ENCODE measurements around the gene PKNOX1. TPM values are rescaled to one million over a fixed set of nuclear protein-coding genes. Genes with fewer than 3 reads are reported as not detected.
A peak's percentile ranks its signal among the peaks of the same experiment; 100 is the strongest.
"Not testable (repeated sequence)": the region's sequence is repeated elsewhere in the genome, so short reads cannot be mapped to it uniquely, and the experiment has no call there.

Gene PKNOX1
- polyA plus RNA-seq, 3 donors: 9.2 to 11.8 (median 9.9) TPM

GRCh38 chr21:42933137-42933970 is 41.0 kb upstream of the PKNOX1 start:
- H3K27ac Mint-ChIP-seq: peak overlapping the region in 2 of 7 donors; percentile 5 to 76
- H2AFZ ChIP-seq (ENCODE audit: insufficient read depth, low read depth, low read length, poor library complexity, severe bottlenecking); H3K27ac ChIP-seq (ENCODE audit: low read depth in 1 of 2, low read length in 2 of 2); intact Hi-C loops (cut with micrococcal nuclease); H3K36me3 Mint-ChIP-seq; H3K36me3 ChIP-seq (replicated peaks in 1 of 2; ENCODE audit: control insufficient read depth in 1 of 2, insufficient read depth in 2 of 2, low read length in 2 of 2); H3K27me3 ChIP-seq (ENCODE audit: control insufficient read depth in 2 of 2, insufficient read depth in 2 of 2, low read length in 2 of 2); H3K27me3 Mint-ChIP-seq (ENCODE audit: low read depth in 3 of 3); H3K4me1 ChIP-seq (ENCODE audit: control insufficient read depth in 1 of 2, insufficient read depth in 2 of 2, low read length in 2 of 2); H3K9ac ChIP-seq (ENCODE audit: insufficient read depth, low read length, poor library complexity, severe bottlenecking); H3K9me3 Mint-ChIP-seq; H4K20me1 ChIP-seq (ENCODE audit: insufficient read depth, low read length); H3K79me2 ChIP-seq (ENCODE audit: insufficient read depth, low read length); H3K4me2 ChIP-seq (replicated peaks; ENCODE audit: extremely low read depth, low read length, poor library complexity, severe bottlenecking); H3K4me3 ChIP-seq (replicated peaks in 1 of 3; ENCODE audit: low read depth in 2 of 3, low read length in 3 of 3); DNase-seq; H3K9me3 ChIP-seq (replicated peaks in 1 of 2; ENCODE audit: control insufficient read depth in 1 of 2, insufficient read depth in 1 of 2, low read length in 2 of 2); H3K4me1 Mint-ChIP-seq; H3K4me3 Mint-ChIP-seq: not testable (repeated sequence)
- WGBS (ENCODE audit: insufficient coverage): 87% methylated on average over 2 of the region's 9 CpGs

GRCh38 chr21:42933973-42934372 is 40.4 kb upstream of the PKNOX1 start:
- WGBS (ENCODE audit: insufficient coverage): 67% methylated on average over 3 of the region's 12 CpGs
- H3K9me3 Mint-ChIP-seq; H3K9ac ChIP-seq (ENCODE audit: insufficient read depth, low read length, poor library complexity, severe bottlenecking); DNase-seq; intact Hi-C loops (cut with micrococcal nuclease); H3K4me3 Mint-ChIP-seq; H3K79me2 ChIP-seq (ENCODE audit: insufficient read depth, low read length); H3K36me3 ChIP-seq (replicated peaks in 1 of 2; ENCODE audit: control insufficient read depth in 1 of 2, insufficient read depth in 2 of 2, low read length in 2 of 2); H3K36me3 Mint-ChIP-seq; H2AFZ ChIP-seq (ENCODE audit: insufficient read depth, low read depth, low read length, poor library complexity, severe bottlenecking); H3K27ac ChIP-seq (ENCODE audit: low read depth in 1 of 2, low read length in 2 of 2); H3K4me2 ChIP-seq (replicated peaks; ENCODE audit: extremely low read depth, low read length, poor library complexity, severe bottlenecking); H3K9me3 ChIP-seq (replicated peaks in 1 of 2; ENCODE audit: control insufficient read depth in 1 of 2, insufficient read depth in 1 of 2, low read length in 2 of 2); H3K27me3 Mint-ChIP-seq (ENCODE audit: low read depth in 3 of 3); H3K4me1 ChIP-seq (ENCODE audit: control insufficient read depth in 1 of 2, insufficient read depth in 2 of 2, low read length in 2 of 2); H3K27ac Mint-ChIP-seq; H4K20me1 ChIP-seq (ENCODE audit: insufficient read depth, low read length); H3K4me3 ChIP-seq (replicated peaks in 1 of 3; ENCODE audit: low read depth in 2 of 3, low read length in 3 of 3); H3K27me3 ChIP-seq (ENCODE audit: control insufficient read depth in 2 of 2, insufficient read depth in 2 of 2, low read length in 2 of 2); H3K4me1 Mint-ChIP-seq: not testable (repeated sequence)

- H3K4me1 Mint-ChIP-seq: peaks cover 17% of the 10 kb centered on the region
- H3K27me3 ChIP-seq (ENCODE audit: control insufficient read depth in 2 of 2, insufficient read depth in 2 of 2, low read length in 2 of 2); H3K27me3 Mint-ChIP-seq (ENCODE audit: low read depth in 3 of 3); H3K4me3 ChIP-seq (replicated peaks in 1 of 3; ENCODE audit: low read depth in 2 of 3, low read length in 3 of 3); DNase-seq; H3K36me3 ChIP-seq (replicated peaks in 1 of 2; ENCODE audit: control insufficient read depth in 1 of 2, insufficient read depth in 2 of 2, low read length in 2 of 2); H4K20me1 ChIP-seq (ENCODE audit: insufficient read depth, low read length); intact Hi-C loops (cut with micrococcal nuclease); H3K36me3 Mint-ChIP-seq; H3K79me2 ChIP-seq (ENCODE audit: insufficient read depth, low read length); H3K4me2 ChIP-seq (replicated peaks; ENCODE audit: extremely low read depth, low read length, poor library complexity, severe bottlenecking); H3K9me3 ChIP-seq (replicated peaks in 1 of 2; ENCODE audit: control insufficient read depth in 1 of 2, insufficient read depth in 1 of 2, low read length in 2 of 2); H3K4me3 Mint-ChIP-seq; H3K27ac Mint-ChIP-seq; H3K9ac ChIP-seq (ENCODE audit: insufficient read depth, low read length, poor library complexity, severe bottlenecking); H3K4me1 ChIP-seq (ENCODE audit: control insufficient read depth in 1 of 2, insufficient read depth in 2 of 2, low read length in 2 of 2); H2AFZ ChIP-seq (ENCODE audit: insufficient read depth, low read depth, low read length, poor library complexity, severe bottlenecking); H3K9me3 Mint-ChIP-seq; H3K27ac ChIP-seq (ENCODE audit: low read depth in 1 of 2, low read length in 2 of 2): not testable (repeated sequence)
- no CpG with 5 or more reads among the region's 5 CpGs for WGBS (ENCODE audit: insufficient coverage)
These were observed 38.0 kb upstream of the PKNOX1 start for GRCh38 chr21:42936360-42936759.

GRCh38 chr21:42937034-42937940 is 37.1 kb upstream of the PKNOX1 start:
- H3K4me1 ChIP-seq (ENCODE audit: control insufficient read depth in 1 of 2, insufficient read depth in 2 of 2, low read length in 2 of 2); H3K79me2 ChIP-seq (ENCODE audit: insufficient read depth, low read length); H4K20me1 ChIP-seq (ENCODE audit: insufficient read depth, low read length); H3K36me3 Mint-ChIP-seq; intact Hi-C loops (cut with micrococcal nuclease); H3K9me3 Mint-ChIP-seq; H3K9ac ChIP-seq (ENCODE audit: insufficient read depth, low read length, poor library complexity, severe bottlenecking); DNase-seq; H3K27ac ChIP-seq (ENCODE audit: low read depth in 1 of 2, low read length in 2 of 2); H3K9me3 ChIP-seq (replicated peaks in 1 of 2; ENCODE audit: control insufficient read depth in 1 of 2, insufficient read depth in 1 of 2, low read length in 2 of 2); H3K27me3 Mint-ChIP-seq (ENCODE audit: low read depth in 3 of 3); H3K4me2 ChIP-seq (replicated peaks; ENCODE audit: extremely low read depth, low read length, poor library complexity, severe bottlenecking); H3K27me3 ChIP-seq (ENCODE audit: control insufficient read depth in 2 of 2, insufficient read depth in 2 of 2, low read length in 2 of 2); H3K4me3 ChIP-seq (replicated peaks in 1 of 3; ENCODE audit: low read depth in 2 of 3, low read length in 3 of 3); H2AFZ ChIP-seq (ENCODE audit: insufficient read depth, low read depth, low read length, poor library complexity, severe bottlenecking); H3K4me3 Mint-ChIP-seq; H3K36me3 ChIP-seq (replicated peaks in 1 of 2; ENCODE audit: control insufficient read depth in 1 of 2, insufficient read depth in 2 of 2, low read length in 2 of 2): not testable (repeated sequence)
- H3K4me1 Mint-ChIP-seq: peaks cover 22% of the 10 kb centered on the region
- peak overlapping the region in 3 of 7 donors; percentile 21 to 60 (median 37) for H3K27ac Mint-ChIP-seq
- 100% methylated on average over 1 of the region's 16 CpGs for WGBS (ENCODE audit: insufficient coverage)

Measured in CD14-positive monocyte (primary cell).